HCT116 (cell line): ENCODE results near the gene KIF26B. TPM values are rescaled to one million over a fixed set of nuclear protein-coding genes. Genes with fewer than 3 reads are reported as not detected.

Experiments
- ATAC-seq: fragments of 200-7000 bp; cut with Tn5 transposase; 2 replicates; pipeline ENCODE4 v1.9.1; 2020; ENCODE audit warnings: mild to moderate bottlenecking, moderate library complexity
- BruUV-seq: library from RNA; stranded (reverse); fragments of 400-500 nt; replicated peaks from 2 replicates; lab custom pipeline; 2021; lab: Mats Ljungman, UMichigan
- CTCF ChIA-PET: fragments of 300-600 bp; sonication (Branson Sonifier 250); formaldehyde crosslinking; loops from one replicate; lab custom pipeline; 2021; ENCODE audit warnings: antibody characterized with exemption; lab: Charles Lee
- POLR2A ChIA-PET: fragments of 300-600, 350-600 bp; sonication (Branson Sonifier 250); formaldehyde crosslinking; loops from one replicate; lab custom pipeline; 2021; ENCODE audit warnings: antibody characterized with exemption; lab: Charles Lee
- RAD21 ChIA-PET, 2 experiments: fragments of 300-600 bp; sonication (Branson Sonifier 250); formaldehyde crosslinking; loops; one replicate each; lab custom pipeline; 2023; ENCODE audit warnings: low total read pairs in 2 of 2; ENCODE audit not compliant: uncharacterized antibody in 2 of 2, unreplicated experiment in 2 of 2, low non-redundant PET in 1 of 2; lab: Charles Lee
- DNase-seq: peaks from one replicate; pipeline ENCODE4 v3.0.0-alpha.2; 2010; ENCODE audit warnings: low read depth, low spot score
- H2AFZ ChIP-seq: fragments of 200-600 bp; shearing (Covaris generic), sonication (generic); 2 replicates; pipeline ENCODE4 v1.6.1; 2017; ENCODE audit warnings: low read depth, mixed run types, mixed read lengths, antibody characterized with exemption, low read length; ENCODE audit not compliant: poor library complexity, severe bottlenecking
- H3K27ac ChIP-seq: 2 replicates; pipeline ENCODE4 v1.5.1; 2012; ENCODE audit warnings: low read depth, low read length
- H3K27me3 ChIP-seq: fragments of 200-600 bp; sonication (generic); 2 replicates; pipeline ENCODE4 v1.6.1; 2016; ENCODE audit warnings: mixed run types, low read length, mixed read lengths; ENCODE audit not compliant: insufficient read depth
- H3K36me3 ChIP-seq, 2 experiments: fragments of 200-500 bp in 1 of 2; fragments of 200-600 bp in 1 of 2; sonication (Bioruptor generic) in 1 of 2; sonication (generic) in 1 of 2; 2 replicates each; pipeline versions ENCODE4 v1.5.1 to v1.6.1; 2014 to 2016; ENCODE audit warnings: low read length in 2 of 2, inconsistent platforms in 1 of 2, mixed read lengths in 1 of 2, mixed run types in 1 of 2; ENCODE audit not compliant: insufficient read depth in 2 of 2, control insufficient read depth in 1 of 2
- H3K4me1 ChIP-seq, 2 experiments: fragments of 200-600 bp in 1 of 2; sonication (generic) in 1 of 2; 2 replicates each; pipeline versions ENCODE4 v1.5.1 to v1.6.1; 2012 to 2017; ENCODE audit warnings: low read length in 2 of 2, inconsistent platforms in 1 of 2, mild to moderate bottlenecking in 1 of 2, mixed read lengths in 1 of 2, mixed run types in 1 of 2, moderate library complexity in 1 of 2; ENCODE audit not compliant: insufficient read depth in 2 of 2, control insufficient read depth in 1 of 2
- H3K4me2 ChIP-seq: fragments of 200-600 bp; sonication (generic); 2 replicates; pipeline ENCODE4 v1.6.1; 2017; ENCODE audit warnings: mixed run types, low read length, mixed read lengths
- H3K4me3 ChIP-seq, 2 experiments: fragments of 200-600 bp in 1 of 2; sonication (generic) in 1 of 2; replicated peaks in 1 of 2; 2 replicates each; pipeline ENCODE4 v1.5.1; 2011 to 2016; ENCODE audit warnings: low read length in 2 of 2, control low read depth in 1 of 2, low read depth in 1 of 2, mild to moderate bottlenecking in 1 of 2, mixed read lengths in 1 of 2, mixed run types in 1 of 2
- H3K79me2 ChIP-seq: fragments of 200-600 bp; sonication (generic); 2 replicates; pipeline ENCODE4 v1.6.1; 2017; ENCODE audit warnings: mild to moderate bottlenecking, mixed run types, low read length, moderate library complexity, mixed read lengths; ENCODE audit not compliant: insufficient read depth
- H3K9ac ChIP-seq: fragments of 200-600 bp; sonication (generic); 2 replicates; pipeline ENCODE4 v1.6.1; 2016; ENCODE audit warnings: low read length, mixed read lengths
- H3K9me2 ChIP-seq: fragments of 200-600 bp; sonication (generic), shearing (Covaris generic); 2 replicates; pipeline ENCODE4 v1.6.1; 2017; ENCODE audit warnings: mixed run types, mild to moderate bottlenecking, moderate library complexity; ENCODE audit not compliant: insufficient read depth
- H3K9me3 ChIP-seq, 2 experiments: fragments of 200-500 bp in 1 of 2; fragments of 200-600 bp in 1 of 2; sonication (Bioruptor generic) in 1 of 2; sonication (generic) in 1 of 2; 2 replicates each; pipeline ENCODE4 v1.6.1; 2014 to 2017; ENCODE audit warnings: low read length in 2 of 2, mixed read lengths in 2 of 2, inconsistent platforms in 1 of 2, low read depth in 1 of 2, mild to moderate bottlenecking in 1 of 2, mixed run types in 1 of 2, moderate library complexity in 1 of 2; ENCODE audit not compliant: control insufficient read depth in 1 of 2, insufficient read depth in 1 of 2
- H4K20me1 ChIP-seq: fragments of 200-600 bp; sonication (generic), shearing (Covaris generic); 2 replicates; pipeline ENCODE4 v1.6.1; 2017; ENCODE audit warnings: mixed run types, mild to moderate bottlenecking, moderate library complexity; ENCODE audit not compliant: insufficient read depth
- CBX3 ChIP-seq: IDR thresholded peaks from 2 replicates; pipeline ENCODE4 v1.6.1; 2012; ENCODE audit warnings: low read depth
- EGR1 ChIP-seq: IDR thresholded peaks from 2 replicates; pipeline ENCODE4 v1.6.1; 2012; ENCODE audit warnings: low read depth
- ELF1 ChIP-seq: IDR thresholded peaks from 2 replicates; pipeline ENCODE4 v1.6.1; 2012; ENCODE audit warnings: low read depth, borderline replicate concordance
- EZH2 ChIP-seq: fragments of 200-600 bp; sonication (generic); IDR thresholded peaks from 2 replicates; pipeline ENCODE4 v1.6.1; 2017; ENCODE audit warnings: antibody characterized with exemption, mixed run types
- EZH2phosphoT487 ChIP-seq: fragments of 200-600 bp; IDR thresholded peaks from 2 replicates; pipeline ENCODE4 v1.6.1; 2018; ENCODE audit warnings: antibody characterized with exemption, borderline replicate concordance
- FOSL1 ChIP-seq: IDR thresholded peaks from 2 replicates; pipeline ENCODE4 v1.6.1; 2012; ENCODE audit warnings: low read depth
- JUND ChIP-seq: IDR thresholded peaks from 2 replicates; pipeline ENCODE4 v1.6.1; 2012
- MAX ChIP-seq: IDR thresholded peaks from 2 replicates; pipeline ENCODE4 v1.6.1; 2012
- POLR2A ChIP-seq: IDR thresholded peaks from 2 replicates; pipeline ENCODE4 v1.7.0; 2011; ENCODE audit warnings: borderline replicate concordance; ENCODE audit not compliant: insufficient read depth, insufficient read length; ENCODE audit errors: extremely low read depth
- POLR2AphosphoS5 ChIP-seq: IDR thresholded peaks from 2 replicates; pipeline ENCODE4 v1.6.1; 2011; ENCODE audit warnings: mild to moderate bottlenecking, low read depth, low read length, moderate library complexity
- RAD21 ChIP-seq: IDR thresholded peaks from 2 replicates; pipeline ENCODE4 v1.6.1; 2012; ENCODE audit warnings: low read depth, mild to moderate bottlenecking
- REST ChIP-seq: IDR thresholded peaks from 2 replicates; pipeline ENCODE4 v1.6.1; 2012; ENCODE audit warnings: low read depth
- SIN3A ChIP-seq: IDR thresholded peaks from 2 replicates; pipeline ENCODE4 v1.6.1; 2012; ENCODE audit warnings: low read depth
- SP1 ChIP-seq: IDR thresholded peaks from 2 replicates; pipeline ENCODE4 v1.6.1; 2012; ENCODE audit warnings: low read depth
- SRF ChIP-seq: IDR thresholded peaks from 2 replicates; pipeline ENCODE4 v1.6.1; 2012; ENCODE audit warnings: low read depth
- TCF7L2 ChIP-seq: IDR thresholded peaks from 2 replicates; pipeline ENCODE4 v1.7.0; 2011; ENCODE audit warnings: borderline replicate concordance, inconsistent platforms; ENCODE audit not compliant: insufficient read depth, insufficient read length; ENCODE audit errors: extremely low read depth
- YY1 ChIP-seq: IDR thresholded peaks from 2 replicates; pipeline ENCODE4 v1.6.1; 2011; ENCODE audit warnings: low read length, low read depth, moderate library complexity, mild to moderate bottlenecking; ENCODE audit not compliant: insufficient replicate concordance; ENCODE audit errors: extremely low read depth
- ZFX ChIP-seq: fragments of 450-650 bp; IDR thresholded peaks from 2 replicates; pipeline ENCODE4 v1.6.1; 2017
- ZNF274 ChIP-seq: fragments of 200-500 bp; sonication (Bioruptor generic); IDR thresholded peaks from 2 replicates; pipeline ENCODE4 v1.6.1; 2014; ENCODE audit warnings: mild to moderate bottlenecking, low read depth, low read length, inconsistent platforms
- intact Hi-C: fragments of 100-400 bp; cut with micrococcal nuclease; formaldehyde crosslinking; loops from 2 replicates; pipeline ENCODE4 v1.10.0; 2022
- total RNA-seq: library from RNA; stranded (reverse); gene quantifications from one replicate; pipeline ENCODE4 v1.2.1, GENCODE V29; 2021; ENCODE audit not compliant: unreplicated experiment
- TF ChIP-seq, protein P1 (sequence below): IDR thresholded peaks from 2 replicates; pipeline ENCODE4 v1.6.1; 2011; ENCODE audit warnings: mild to moderate bottlenecking, low read length, moderate library complexity; ENCODE audit not compliant: insufficient replicate concordance; ENCODE audit errors: extremely low read depth

KIF26B gene
- total RNA-seq, 1 experiment from 2014 or later = 0.49 TPM

DNA sequence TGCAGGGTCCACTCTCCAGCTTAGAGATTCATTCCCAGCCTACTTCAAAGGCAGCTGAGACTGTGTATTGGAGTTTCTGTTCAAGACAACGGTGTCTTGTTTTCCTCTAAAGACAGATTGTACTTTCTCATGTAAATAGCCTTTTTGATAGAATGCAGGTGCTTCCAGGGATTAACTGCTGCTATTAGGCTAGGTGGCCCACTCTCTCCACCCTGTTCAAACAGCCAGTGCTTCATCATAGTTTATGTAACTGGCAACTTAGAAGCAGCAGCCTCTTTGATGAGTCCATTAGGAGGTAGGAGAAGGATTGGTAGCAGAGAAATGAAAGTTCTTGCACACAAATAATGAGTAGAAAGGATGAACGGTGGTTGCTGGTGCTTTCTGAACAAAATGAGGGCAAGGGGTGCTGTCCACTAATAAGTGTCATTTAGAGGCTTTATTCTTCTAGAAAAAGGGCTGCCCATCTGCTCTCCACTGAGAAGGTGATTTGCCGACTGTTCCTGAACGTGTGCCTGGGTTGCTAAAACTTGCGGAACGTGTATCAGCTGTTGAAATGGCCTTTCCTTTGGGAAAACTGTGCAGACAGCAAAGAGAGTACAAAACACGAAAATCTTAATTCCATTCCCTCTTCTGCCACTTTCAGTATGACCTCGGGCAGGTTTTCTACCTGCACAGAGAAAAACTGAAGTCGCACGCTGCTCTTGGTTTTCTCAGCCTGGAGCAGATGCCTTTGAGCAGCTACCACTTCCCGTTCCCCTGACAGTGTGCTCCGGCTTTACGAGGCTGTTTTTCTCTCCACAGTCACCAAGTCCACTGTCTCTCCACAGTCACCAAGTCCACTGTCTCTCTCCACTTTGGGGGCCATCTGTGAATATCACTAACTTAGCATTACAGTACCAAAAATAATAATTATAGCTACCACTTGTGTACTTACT is 228.9 kb downstream of the KIF26B start:
- TF ChIP-seq REST (no peak), EZH2 (no peak), JUND (no peak), RAD21 (no peak), ELF1 (no peak), MAX (no peak), POLR2AphosphoS5 (no peak), YY1 (no peak), ZNF274 (no peak), POLR2A (no peak), ZFX (no peak), EZH2phosphoT487 (no peak), FOSL1 (no peak), SRF (no peak), SP1 (no peak), EGR1 (no peak), TCF7L2 (no peak), CBX3 (no peak), SIN3A (no peak)
- TF ChIP-seq, protein P1, sequence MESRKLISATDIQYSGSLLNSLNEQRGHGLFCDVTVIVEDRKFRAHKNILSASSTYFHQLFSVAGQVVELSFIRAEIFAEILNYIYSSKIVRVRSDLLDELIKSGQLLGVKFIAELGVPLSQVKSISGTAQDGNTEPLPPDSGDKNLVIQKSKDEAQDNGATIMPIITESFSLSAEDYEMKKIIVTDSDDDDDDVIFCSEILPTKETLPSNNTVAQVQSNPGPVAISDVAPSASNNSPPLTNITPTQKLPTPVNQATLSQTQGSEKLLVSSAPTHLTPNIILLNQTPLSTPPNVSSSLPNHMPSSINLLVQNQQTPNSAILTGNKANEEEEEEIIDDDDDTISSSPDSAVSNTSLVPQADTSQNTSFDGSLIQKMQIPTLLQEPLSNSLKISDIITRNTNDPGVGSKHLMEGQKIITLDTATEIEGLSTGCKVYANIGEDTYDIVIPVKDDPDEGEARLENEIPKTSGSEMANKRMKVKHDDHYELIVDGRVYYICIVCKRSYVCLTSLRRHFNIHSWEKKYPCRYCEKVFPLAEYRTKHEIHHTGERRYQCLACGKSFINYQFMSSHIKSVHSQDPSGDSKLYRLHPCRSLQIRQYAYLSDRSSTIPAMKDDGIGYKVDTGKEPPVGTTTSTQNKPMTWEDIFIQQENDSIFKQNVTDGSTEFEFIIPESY = no peak
- Histone ChIP-seq H3K4me1 (peaks cover 0 to 3% of the 10 kb centered on the region in 2 experiments; a peak in 1 of 4 replicates), H3K79me2 (no peaks in the 10 kb centered on the region), H3K36me3 (no peaks in the 10 kb centered on the region), H3K9me2 (no peaks in the 10 kb centered on the region), H3K4me3 (no peak overlapping the region), H3K27me3 (peaks cover 28% of the 10 kb centered on the region), H3K27ac (no peak overlapping the region), H3K4me2 (no peak overlapping the region), H3K9me3 (no peaks in the 10 kb centered on the region), H2AFZ (no peak overlapping the region), H4K20me1 (no peaks in the 10 kb centered on the region), H3K9ac (no peak overlapping the region)
- CTCF ChIA-PET = interaction anchor here (0.9 kb wide), 1 partner anchor 227 kb away, joined by 3 read pairs; no protein-coding TSS in a partner anchor
- BruUV-seq = no TSS peak
- no peak for DNase-seq
- intact Hi-C loops = loop anchor here (5.0 kb wide), 1 partner anchor 619 kb away; no protein-coding TSS in a partner anchor
- POLR2A ChIA-PET = no interaction called here
- RAD21 ChIA-PET = interaction anchor here in 1 of 2 experiments (0.5 kb wide), 1 partner anchor 124 kb away, joined by 3 read pairs; no protein-coding TSS in a partner anchor
- no peak for ATAC-seq
